Activated B cell treated with CpG ODN at 0.5 μM for 24 hours (primary cell): Measurements from ENCODE around the gene EFCC1. TPM values are rescaled to one million over a fixed set of nuclear protein-coding genes. Genes with fewer than 3 reads are reported as not detected.

Experiments
- ATAC-seq: fragments of 200-7000 bp; cut with Tn5 transposase; one replicate; pipeline ENCODE4 v1.10.0; 2021; ENCODE audit warnings: low read depth, mild to moderate bottlenecking, moderate library complexity
- CTCF ChIA-PET: fragments of 350-600 bp; sonication (Branson Sonifier 250); formaldehyde crosslinking; loops from one replicate; lab custom pipeline; 2021; ENCODE audit warnings: antibody characterized with exemption; lab: Charles Lee
- POLR2A ChIA-PET: fragments of 350-600 bp; sonication (Branson Sonifier 250); formaldehyde crosslinking; loops from one replicate; lab custom pipeline; 2021; ENCODE audit warnings: antibody characterized with exemption; lab: Charles Lee
- DNase-seq: peaks from one replicate; pipeline ENCODE4 v3.0.0; 2022
- H3K27ac Mint-ChIP-seq: one replicate; pipeline ENCODE4 v1.8.0; 2020; ENCODE audit warnings: mixed read lengths
- H3K27me3 Mint-ChIP-seq: one replicate; pipeline ENCODE4 v1.8.0; 2021; ENCODE audit warnings: mixed read lengths
- H3K36me3 Mint-ChIP-seq: one replicate; pipeline ENCODE4 v1.8.0; 2021; ENCODE audit warnings: low read depth, mixed read lengths
- H3K4me1 Mint-ChIP-seq: one replicate; pipeline ENCODE4 v1.8.0; 2021; ENCODE audit warnings: mixed read lengths
- H3K4me3 Mint-ChIP-seq: one replicate; pipeline ENCODE4 v1.8.0; 2020; ENCODE audit warnings: mild to moderate bottlenecking, mixed read lengths
- H3K9me3 Mint-ChIP-seq: one replicate; pipeline ENCODE4 v1.8.0; 2020; ENCODE audit warnings: mixed read lengths
- intact Hi-C: fragments of 100-400 bp; cut with micrococcal nuclease; formaldehyde crosslinking; loops from one replicate; pipeline ENCODE4 v1.15.1; 2024
- total RNA-seq: library from RNA; stranded (reverse); gene quantifications from 2 replicates; pipeline ENCODE4 v1.2.3, GENCODE V29; 2022
- TF ChIP-seq, protein P1 (sequence below): fragments of 200-600 bp; IDR thresholded peaks from one replicate; pipeline ENCODE4 v1.8.0; 2022; ENCODE audit warnings: antibody characterized with exemption, mild to moderate bottlenecking

Gene EFCC1
- total RNA-seq, 1 donor from 2014 or later: not detected

- CTCF ChIA-PET: interaction anchor here (0.6 to 5.7 kb wide), 41 partner anchors 12 to 520 kb away, joined by 3 to 98 read pairs (median 4); partner anchors contain the start of genes CFAP92 and COPG1
- H3K27me3 Mint-ChIP-seq: no peaks in the 10 kb centered on the region
- POLR2A ChIA-PET: interaction anchor here (0.7 to 1.3 kb wide), 4 partner anchors 47 to 346 kb away, joined by 3 to 11 read pairs (median 5); partner anchors contain the start of gene COPG1
- DNase-seq (peak; percentile 28), ATAC-seq (peak; percentile 50)
- intact Hi-C loops: loop anchor here (1.0 to 5.0 kb wide), 8 partner anchors 46 to 347 kb away; partner anchors contain the start of genes CNBP, ISY1 and RAB43
- no peaks in the 10 kb centered on the region for H3K9me3 Mint-ChIP-seq
- H3K4me1 Mint-ChIP-seq: peaks cover 15% of the 10 kb centered on the region
- H3K4me3 Mint-ChIP-seq: no peak overlapping the region
- TF ChIP-seq, protein P1, sequence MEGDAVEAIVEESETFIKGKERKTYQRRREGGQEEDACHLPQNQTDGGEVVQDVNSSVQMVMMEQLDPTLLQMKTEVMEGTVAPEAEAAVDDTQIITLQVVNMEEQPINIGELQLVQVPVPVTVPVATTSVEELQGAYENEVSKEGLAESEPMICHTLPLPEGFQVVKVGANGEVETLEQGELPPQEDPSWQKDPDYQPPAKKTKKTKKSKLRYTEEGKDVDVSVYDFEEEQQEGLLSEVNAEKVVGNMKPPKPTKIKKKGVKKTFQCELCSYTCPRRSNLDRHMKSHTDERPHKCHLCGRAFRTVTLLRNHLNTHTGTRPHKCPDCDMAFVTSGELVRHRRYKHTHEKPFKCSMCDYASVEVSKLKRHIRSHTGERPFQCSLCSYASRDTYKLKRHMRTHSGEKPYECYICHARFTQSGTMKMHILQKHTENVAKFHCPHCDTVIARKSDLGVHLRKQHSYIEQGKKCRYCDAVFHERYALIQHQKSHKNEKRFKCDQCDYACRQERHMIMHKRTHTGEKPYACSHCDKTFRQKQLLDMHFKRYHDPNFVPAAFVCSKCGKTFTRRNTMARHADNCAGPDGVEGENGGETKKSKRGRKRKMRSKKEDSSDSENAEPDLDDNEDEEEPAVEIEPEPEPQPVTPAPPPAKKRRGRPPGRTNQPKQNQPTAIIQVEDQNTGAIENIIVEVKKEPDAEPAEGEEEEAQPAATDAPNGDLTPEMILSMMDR: peak; percentile 70
- H3K27ac Mint-ChIP-seq: no peak overlapping the region
- H3K36me3 Mint-ChIP-seq: no peaks in the 10 kb centered on the region
Observed at GRCh38 chr3:128969993-128970739, 30.9 kb upstream of the EFCC1 start.

- DNase-seq: no peak
- Mint-ChIP-seq H3K9me3 (no peaks in the 10 kb centered on the region), H3K27ac (no peak overlapping the region), H3K36me3 (no peaks in the 10 kb centered on the region), H3K27me3 (no peaks in the 10 kb centered on the region), H3K4me3 (no peak overlapping the region), H3K4me1 (peaks cover 15% of the 10 kb centered on the region)
- ATAC-seq: no peak
- intact Hi-C loops: loop anchor here (1.0 to 5.0 kb wide), 8 partner anchors 46 to 346 kb away; partner anchors contain the start of genes CNBP, ISY1 and RAB43
- ChIA-PET POLR2A (interaction anchor here (1.2 to 1.3 kb wide), 2 partner anchors 46 to 346 kb away, joined by 7 to 11 read pairs; a partner anchor contains a TSS), CTCF (interaction anchor here (0.6 to 5.7 kb wide), 31 partner anchors 18 to 519 kb away, joined by 3 to 98 read pairs (median 5); partner anchors contain the start of genes CFAP92 and COPG1)
- TF ChIP-seq, protein P1: no peak
Observed at GRCh38 chr3:128970740-128971047, 30.4 kb upstream of the EFCC1 start.

DNA sequence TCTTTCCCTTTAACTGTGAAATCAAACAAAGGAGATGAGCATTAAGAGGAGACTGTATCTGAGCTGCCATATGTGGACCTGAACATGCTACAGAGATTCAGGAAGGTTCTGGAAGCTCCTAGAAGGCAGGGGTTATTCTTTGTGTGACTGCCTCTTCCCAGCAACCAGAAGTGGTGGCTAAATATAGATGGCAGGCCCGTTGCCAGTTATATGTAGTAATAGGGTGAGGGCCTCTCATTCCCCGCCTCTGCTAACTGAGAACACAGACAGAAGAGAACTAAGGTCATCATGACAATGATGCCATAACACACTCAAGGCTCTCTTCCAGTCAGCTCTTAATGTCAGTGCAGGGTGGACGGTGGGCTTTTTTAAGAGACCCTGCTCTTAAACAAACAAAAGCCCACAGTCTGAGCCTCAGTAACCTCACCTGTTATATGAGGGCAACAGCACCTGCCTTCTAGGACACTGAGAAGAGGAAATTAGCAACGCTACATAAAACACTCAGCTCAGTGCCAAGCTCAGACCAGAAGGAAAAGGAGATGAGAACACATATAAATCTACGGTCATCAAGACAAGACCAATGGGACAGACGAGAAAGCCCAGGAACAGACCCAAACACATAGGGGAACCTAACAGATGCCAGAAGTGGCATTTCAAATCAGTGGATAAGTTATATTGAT, 29.5 kb upstream of the EFCC1 start:
- no peaks in the 10 kb centered on the region for H3K36me3 Mint-ChIP-seq
- POLR2A ChIA-PET: interaction anchor here (1.1 kb wide), 1 partner anchor 345 kb away, joined by 10 read pairs; no protein-coding TSS in a partner anchor
- DNase-seq: no peak
- H3K27me3 Mint-ChIP-seq: no peaks in the 10 kb centered on the region
- no peak overlapping the region for H3K27ac Mint-ChIP-seq
- CTCF ChIA-PET: interaction anchor here (0.6 to 5.7 kb wide), 14 partner anchors 18 to 519 kb away, joined by 3 to 98 read pairs (median 16); partner anchors contain the start of genes CFAP92 and COPG1
- no peak for ATAC-seq
- H3K4me1 Mint-ChIP-seq: peaks cover 15% of the 10 kb centered on the region
- TF ChIP-seq, protein P1: no peak
- H3K9me3 Mint-ChIP-seq: no peaks in the 10 kb centered on the region
- no peak overlapping the region for H3K4me3 Mint-ChIP-seq
- intact Hi-C loops: loop anchor here (2.0 to 5.0 kb wide), 3 partner anchors 151 to 345 kb away; partner anchors contain the start of genes CNBP and RAB43

DNA sequence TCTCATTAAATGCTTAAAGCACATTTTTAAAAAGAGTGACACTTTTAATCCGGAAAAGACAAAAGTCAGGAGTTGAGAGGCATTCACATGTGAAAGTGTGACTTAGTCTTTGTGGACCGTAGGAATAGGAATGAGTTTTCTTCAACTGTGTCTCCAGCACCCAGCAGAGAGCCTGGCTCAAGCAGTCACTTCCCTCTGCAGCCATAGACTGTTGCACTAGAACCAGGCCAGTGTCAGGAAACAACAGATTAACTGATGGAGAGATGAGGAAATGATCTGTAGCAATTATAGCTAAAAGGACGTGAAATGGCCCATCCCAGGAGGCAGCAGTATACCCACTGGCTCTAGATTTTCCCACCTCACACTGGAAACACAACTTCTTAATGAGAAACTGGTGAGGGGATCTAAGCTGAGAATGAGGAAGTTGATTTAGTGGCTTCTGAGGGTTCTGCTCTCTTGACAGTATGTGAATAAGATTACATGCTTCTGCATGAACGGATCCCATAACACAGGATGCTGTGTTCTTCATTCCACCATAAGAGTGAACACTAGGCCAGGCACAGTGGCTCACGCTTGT, 27.0 kb upstream of the EFCC1 start:
- Mint-ChIP-seq H3K36me3 (no peaks in the 10 kb centered on the region), H3K27me3 (peaks cover 6% of the 10 kb centered on the region), H3K27ac (peak overlapping the region; percentile 56), H3K9me3 (no peaks in the 10 kb centered on the region), H3K4me1 (peaks cover 15% of the 10 kb centered on the region), H3K4me3 (no peak overlapping the region)
- CTCF ChIA-PET: interaction anchor here (1.0 to 1.2 kb wide), 2 partner anchors 42 to 271 kb away, joined by 3 to 4 read pairs; no protein-coding TSS in a partner anchor
- ATAC-seq (peak; percentile 87), DNase-seq (no peak)
- intact Hi-C loops: loop anchor here (5.0 kb wide), 2 partner anchors 148 to 208 kb away; partner anchors contain the start of genes CNBP and RAB43
- POLR2A ChIA-PET: interaction anchor here (1.0 to 1.7 kb wide), 5 partner anchors 22 to 342 kb away, joined by 3 to 7 read pairs (median 3); a partner anchor contains a TSS
- TF ChIP-seq, protein P1: no peak
